Endothelial cell of umbilical vein (primary cell): ENCODE results near the gene SPEM1.

Experiments
- EZH2 ChIP-seq: IDR thresholded peaks from 2 replicates; pipeline ENCODE4 v1.6.1; 2012; ENCODE audit warnings: borderline replicate concordance, low read depth, mild to moderate bottlenecking, moderate library complexity, low read length, inconsistent platforms; ENCODE audit not compliant: severe bottlenecking
- FOS ChIP-seq: IDR thresholded peaks from 2 replicates; pipeline ENCODE4 v1.6.1; 2011; ENCODE audit warnings: mild to moderate bottlenecking, low read length, moderate library complexity, borderline replicate concordance; ENCODE audit not compliant: insufficient read depth
- GATA2 ChIP-seq: IDR thresholded peaks from 2 replicates; pipeline ENCODE4 v1.7.0; 2011; ENCODE audit warnings: low read depth, mild to moderate bottlenecking, moderate library complexity, mixed read lengths, low read length; ENCODE audit not compliant: insufficient read length, insufficient read depth
- JUN ChIP-seq: IDR thresholded peaks from 2 replicates; pipeline ENCODE4 v1.6.1; 2011; ENCODE audit warnings: borderline replicate concordance, low read depth; ENCODE audit not compliant: insufficient read length, insufficient read depth
- MYC ChIP-seq: IDR thresholded peaks from one replicate; pipeline ENCODE4 v1.6.1; 2011; ENCODE audit warnings: mild to moderate bottlenecking, low read depth, low read length
- POLR2A ChIP-seq: IDR thresholded peaks from 2 replicates; pipeline ENCODE4 v1.6.1; 2012; ENCODE audit warnings: low read depth, mild to moderate bottlenecking, control low read depth, low read length
- POLR2AphosphoS5 ChIP-seq: IDR thresholded peaks from 2 replicates; pipeline ENCODE4 v1.6.1; 2012; ENCODE audit warnings: low read depth, mild to moderate bottlenecking, control low read depth, low read length, moderate library complexity; ENCODE audit not compliant: insufficient read depth
- TF ChIP-seq, protein P1 (sequence below), 2 donors: IDR thresholded peaks; 1 replicate in 1 of 2; 2 replicates in 1 of 2; pipeline ENCODE4 v1.5.1; 2011; ENCODE audit warnings: low read length in 2 of 2, mild to moderate bottlenecking in 2 of 2, moderate library complexity in 2 of 2, control low read depth in 1 of 2, inconsistent platforms in 1 of 2, low read depth in 1 of 2; ENCODE audit not compliant: insufficient read depth in 1 of 2; ENCODE audit errors: extremely low read depth in 1 of 2
- TF ChIP-seq, protein P2 (sequence below): IDR thresholded peaks from 2 replicates; pipeline ENCODE4 v1.6.1; 2011; ENCODE audit not compliant: insufficient read depth, insufficient read length

DNA sequence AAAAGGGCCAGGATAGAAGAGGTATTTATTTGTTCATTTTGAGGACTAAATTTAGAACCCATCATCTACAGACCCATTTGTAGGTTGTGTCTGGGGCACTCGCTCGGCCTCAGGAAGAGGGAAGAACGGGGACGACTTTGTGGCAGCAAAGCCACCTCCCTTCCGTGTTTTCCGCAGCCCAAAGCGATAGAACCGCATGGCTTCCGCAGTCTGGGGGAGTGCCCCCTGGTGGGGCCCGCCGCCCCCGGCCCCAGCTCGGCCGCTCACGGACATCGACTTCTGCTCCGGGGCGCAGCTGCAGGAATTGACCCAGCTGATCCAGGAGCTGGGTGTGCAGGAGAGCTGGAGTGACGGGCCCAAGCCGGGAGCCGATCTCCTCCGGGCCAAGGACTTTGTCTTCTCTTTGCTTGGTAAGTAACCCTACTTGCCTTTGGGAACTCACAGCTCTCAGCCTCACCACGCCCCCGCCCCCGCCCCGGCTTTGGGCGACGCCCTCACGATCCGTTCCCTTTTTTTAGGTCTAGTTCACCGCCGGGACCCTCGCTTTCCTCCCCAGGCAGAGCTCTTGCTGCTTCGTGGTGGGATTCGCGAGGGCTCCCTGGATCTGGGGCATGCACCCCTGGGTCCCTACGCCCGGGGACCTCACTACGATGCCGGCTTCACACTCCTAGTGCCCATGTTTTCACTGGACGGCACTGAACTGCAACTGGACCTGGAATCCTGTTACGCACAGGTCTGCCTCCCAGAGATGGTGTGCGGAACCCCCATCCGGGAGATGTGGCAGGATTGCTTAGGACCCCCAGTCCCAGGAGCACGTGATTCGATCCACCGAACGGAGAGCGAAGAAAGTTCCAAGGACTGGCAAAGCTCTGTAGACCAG, 15.8 kb downstream of the SPEM1 start:
- TF ChIP-seq EZH2 (no peak), POLR2A (peak; percentile 15), MYC (no peak), FOS (no peak), POLR2AphosphoS5 (no peak), GATA2 (no peak), JUN (no peak)
- TF ChIP-seq, protein P1, sequence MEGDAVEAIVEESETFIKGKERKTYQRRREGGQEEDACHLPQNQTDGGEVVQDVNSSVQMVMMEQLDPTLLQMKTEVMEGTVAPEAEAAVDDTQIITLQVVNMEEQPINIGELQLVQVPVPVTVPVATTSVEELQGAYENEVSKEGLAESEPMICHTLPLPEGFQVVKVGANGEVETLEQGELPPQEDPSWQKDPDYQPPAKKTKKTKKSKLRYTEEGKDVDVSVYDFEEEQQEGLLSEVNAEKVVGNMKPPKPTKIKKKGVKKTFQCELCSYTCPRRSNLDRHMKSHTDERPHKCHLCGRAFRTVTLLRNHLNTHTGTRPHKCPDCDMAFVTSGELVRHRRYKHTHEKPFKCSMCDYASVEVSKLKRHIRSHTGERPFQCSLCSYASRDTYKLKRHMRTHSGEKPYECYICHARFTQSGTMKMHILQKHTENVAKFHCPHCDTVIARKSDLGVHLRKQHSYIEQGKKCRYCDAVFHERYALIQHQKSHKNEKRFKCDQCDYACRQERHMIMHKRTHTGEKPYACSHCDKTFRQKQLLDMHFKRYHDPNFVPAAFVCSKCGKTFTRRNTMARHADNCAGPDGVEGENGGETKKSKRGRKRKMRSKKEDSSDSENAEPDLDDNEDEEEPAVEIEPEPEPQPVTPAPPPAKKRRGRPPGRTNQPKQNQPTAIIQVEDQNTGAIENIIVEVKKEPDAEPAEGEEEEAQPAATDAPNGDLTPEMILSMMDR (IDR thresholded peaks at IDR 0.05; ENCODE audit: extremely low read depth in 1 of 2, insufficient read depth in 1 of 2, low read depth in 1 of 2, low read length in 2 of 2): peak; percentile 10 to 35
- TF ChIP-seq, protein P2, sequence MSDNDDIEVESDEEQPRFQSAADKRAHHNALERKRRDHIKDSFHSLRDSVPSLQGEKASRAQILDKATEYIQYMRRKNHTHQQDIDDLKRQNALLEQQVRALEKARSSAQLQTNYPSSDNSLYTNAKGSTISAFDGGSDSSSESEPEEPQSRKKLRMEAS: peak; percentile 13
